ENCODE data around the gene ABI3BP.

Gene ABI3BP

DNA sequence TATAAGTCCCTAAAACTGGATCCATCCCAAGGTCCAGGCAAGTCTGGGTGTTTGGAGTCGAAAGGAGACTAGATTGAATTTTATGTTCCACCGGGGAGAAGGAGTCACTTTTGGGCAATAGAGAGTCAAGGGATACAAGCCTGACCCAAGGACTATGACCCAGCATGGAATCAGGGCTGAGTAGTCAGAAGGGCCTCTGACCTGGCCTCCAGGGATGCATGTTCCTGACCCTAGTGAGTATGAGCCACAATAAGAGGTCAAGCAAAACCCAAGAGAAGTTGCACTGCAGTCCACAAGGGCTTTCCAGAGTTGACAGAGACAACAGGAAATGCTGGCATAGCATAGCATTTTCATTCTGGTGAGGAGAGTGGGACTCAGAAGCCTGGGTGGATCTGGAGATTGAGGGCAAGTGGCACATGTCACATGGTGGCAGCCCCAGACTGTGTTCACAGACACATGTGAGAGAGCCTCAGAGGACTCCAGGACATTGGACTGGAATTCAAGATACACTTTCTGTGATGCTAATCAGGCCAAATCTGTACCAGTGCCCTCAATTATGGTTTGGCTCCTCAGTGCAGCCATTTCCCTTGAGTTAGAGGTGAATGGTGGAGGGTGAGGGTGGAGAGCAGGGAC lies 217.0 kb downstream of the ABI3BP start:
- no peak for DNase-seq (ENCODE audit: low read depth in 2 of 2)

DNA sequence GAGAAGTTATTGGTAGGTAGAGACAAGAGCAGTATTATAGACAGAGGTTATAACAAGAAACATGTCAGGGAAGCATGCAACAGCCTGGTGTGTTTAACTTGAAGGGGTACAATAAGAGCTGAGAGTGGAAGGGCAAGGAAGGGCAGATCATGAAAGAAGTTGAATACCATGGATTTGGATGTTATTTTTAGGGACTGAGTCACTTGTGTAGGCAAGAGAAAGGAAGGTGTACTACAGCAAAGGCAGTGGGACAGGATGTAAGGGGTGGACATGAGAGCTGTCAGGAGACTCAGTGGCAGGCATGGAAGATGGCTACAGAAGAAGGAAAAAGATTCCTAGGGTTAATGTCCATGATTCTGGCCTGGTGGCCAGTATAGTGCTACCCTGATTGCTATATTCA lies 217.6 kb downstream of the ABI3BP start:
- DNase-seq (ENCODE audit: low read depth in 2 of 2) = no peak

DNA sequence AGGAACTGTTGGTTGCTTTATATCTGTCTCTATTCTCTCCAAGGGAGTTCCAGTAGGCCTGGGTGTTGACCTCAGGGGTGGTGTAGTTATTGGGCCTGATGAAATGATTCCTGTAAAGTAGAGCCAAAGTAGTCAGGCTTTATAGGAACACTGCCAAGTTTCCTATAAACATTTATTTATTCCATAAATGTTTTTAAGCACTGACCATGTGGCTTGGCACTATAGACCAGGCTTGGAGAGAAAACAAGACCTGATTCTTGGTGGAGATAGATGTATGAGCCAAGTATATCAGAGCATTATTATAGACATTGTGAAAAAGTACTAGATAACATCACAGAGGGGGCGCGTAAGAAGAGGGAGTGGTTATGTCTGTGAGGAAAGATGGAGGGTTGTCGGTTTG lies 218.0 kb downstream of the ABI3BP start:
- DNase-seq (ENCODE audit: low read depth in 2 of 2) = no peak

DNA sequence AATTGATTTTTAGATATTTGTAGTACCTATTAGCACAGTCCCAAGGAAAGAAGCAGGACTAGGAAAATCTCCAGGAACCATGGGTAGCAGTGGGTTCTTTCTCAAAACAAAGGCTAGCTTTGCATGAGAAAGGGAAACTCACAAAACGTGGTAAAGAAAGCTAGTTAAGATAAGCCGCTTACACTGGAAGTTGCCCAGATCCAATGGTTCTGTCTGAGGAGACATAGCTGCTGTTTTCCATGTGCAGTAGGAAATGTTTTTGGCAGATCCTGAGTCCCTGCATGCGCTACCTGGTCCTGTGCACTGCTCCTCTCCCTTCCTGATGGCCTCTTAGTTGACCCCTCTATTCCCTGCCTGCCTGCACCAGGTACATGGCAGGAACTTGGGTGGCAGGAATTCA lies 223.5 kb downstream of the ABI3BP start:
- no peak for DNase-seq (ENCODE audit: low read depth in 2 of 2)

DNA sequence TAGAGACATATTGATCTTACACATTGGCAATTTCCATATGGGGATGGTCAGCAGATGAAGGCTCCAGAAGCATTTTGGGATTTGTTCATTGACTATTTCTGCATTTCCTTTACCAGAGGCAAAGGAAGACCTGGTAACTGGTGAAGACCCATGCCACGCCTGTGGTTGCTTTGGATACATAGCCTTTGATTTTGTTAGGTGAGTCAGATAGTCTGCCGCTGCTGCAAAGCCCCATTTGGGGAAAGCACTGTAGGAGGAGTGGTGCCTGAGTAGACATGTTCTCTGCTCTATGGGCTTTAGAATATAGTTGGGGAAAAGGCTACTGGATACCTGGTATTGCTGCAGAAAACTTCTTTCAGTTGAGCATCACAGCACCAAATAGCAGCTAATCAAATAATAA lies 227.2 kb downstream of the ABI3BP start:
- DNase-seq (ENCODE audit: low read depth in 2 of 2) = no peak

DNA sequence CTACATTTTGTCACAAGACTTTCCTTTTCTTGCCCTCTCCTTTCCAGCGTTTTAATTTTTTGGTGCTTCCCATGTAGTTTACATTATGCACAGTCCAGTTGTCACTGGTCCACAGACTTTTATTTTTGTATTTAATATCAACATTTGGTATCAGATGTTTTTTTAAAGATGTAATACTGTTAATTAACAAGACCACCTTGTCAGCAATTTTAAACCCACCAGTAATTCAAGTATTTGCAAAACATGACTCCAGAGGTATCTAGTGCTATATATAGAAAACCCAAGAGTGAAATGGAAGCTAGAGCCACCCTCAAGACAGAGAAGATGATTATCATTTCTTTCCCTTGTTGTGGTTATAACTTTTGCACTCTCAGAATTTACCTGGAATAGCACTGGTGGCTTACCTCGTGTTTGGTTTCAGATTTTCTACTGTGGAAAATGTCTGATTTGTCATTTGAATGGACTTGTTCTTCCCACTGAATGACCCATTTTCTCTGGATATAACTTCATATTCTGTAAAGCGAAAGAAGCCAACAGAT lies 227.7 kb downstream of the ABI3BP start:
- no peak for DNase-seq (ENCODE audit: low read depth in 2 of 2)

DNA sequence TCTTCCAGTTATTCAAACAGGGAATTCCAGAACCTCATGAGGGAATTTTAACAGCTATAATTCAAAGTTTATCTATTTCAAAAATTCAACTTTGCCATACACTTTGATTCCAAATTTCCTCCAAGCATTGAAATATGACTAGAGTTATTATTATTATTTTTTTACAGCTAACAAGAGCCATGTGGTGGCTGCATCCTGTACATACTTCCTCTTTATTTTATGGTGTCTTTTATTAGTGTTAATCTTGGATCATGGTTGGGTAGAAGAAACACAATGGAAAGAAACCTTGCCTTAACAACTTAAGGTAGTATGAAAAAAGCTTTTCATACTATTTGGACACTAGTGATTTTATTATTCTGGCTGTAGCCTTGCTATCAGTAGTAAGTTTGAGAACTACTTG lies 231.3 kb downstream of the ABI3BP start:
- no peak for DNase-seq (ENCODE audit: low read depth in 2 of 2)

DNA sequence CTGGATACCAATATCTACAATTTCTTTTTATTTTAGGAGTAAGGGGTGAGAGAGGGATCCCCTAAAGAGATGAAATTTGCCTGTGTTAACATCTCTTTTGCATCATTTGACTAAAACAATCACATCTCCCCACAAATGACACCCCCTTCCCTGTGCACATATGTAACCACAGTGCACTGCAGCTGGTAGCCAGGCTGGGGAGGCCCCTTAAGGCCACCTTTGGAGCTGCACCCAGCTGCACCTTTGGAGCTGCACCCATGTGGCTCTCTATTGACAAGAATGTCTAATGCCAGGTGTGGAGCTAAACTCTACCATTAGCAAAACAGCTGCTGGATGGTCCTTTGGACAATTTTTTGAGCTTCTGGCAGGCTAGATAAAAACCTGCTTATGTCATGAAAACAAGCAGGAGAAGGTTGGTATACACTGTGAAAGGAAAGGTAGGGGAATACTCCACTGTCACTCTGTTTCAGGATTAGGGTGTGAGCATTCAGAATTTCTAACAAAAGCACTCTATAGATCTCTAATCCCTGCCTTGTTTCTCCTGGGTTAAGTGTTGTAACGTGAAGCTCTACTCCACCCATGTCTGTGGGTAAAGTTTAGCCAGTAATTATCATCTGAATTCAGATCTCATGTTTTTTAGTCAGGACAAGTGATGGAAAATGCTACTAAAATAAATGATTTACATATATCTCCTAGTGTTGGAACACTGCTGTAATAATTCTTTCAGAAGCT lies 231.8 kb downstream of the ABI3BP start:
- DNase-seq (ENCODE audit: low read depth in 2 of 2) = no peak

DNA sequence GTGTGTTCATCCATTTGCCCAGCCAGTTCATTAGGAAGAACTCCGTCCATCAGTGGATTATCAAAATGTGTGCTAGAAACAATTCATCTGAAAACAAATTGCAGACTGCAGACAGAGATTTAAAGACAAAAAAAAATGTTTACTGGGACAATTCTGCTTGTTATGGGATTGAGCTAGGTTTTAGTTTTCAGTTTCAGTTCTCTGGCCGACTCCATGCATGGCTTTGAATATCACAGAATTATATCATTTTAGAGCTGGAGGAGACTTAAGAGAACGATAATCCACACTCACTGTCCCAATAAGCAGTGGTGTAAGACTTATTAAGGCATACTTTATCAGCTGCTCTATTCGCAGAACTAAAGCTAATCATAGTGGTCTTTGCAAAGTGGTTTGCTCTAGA lies 232.8 kb downstream of the ABI3BP start:
- DNase-seq (ENCODE audit: low read depth in 2 of 2) = no peak

DNA sequence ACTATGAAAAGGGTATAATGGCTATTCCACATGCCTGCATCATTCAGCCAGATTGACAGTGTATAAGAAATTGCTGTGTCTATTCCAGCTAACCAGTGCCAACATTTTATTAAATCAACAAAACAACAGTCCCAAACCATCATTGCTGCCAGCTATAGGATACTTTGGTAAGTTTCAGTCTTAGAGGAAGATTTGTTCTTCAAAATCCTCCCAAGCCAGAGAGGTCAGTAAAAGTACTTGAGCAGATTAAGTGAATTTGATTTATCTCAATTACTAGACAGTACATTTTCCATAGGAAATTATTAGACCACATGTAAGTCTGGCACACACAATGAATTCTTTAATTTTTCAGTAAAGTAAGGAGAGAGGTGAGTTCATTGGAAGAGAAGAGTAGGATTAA lies 233.3 kb downstream of the ABI3BP start:
- DNase-seq (ENCODE audit: low read depth in 2 of 2) = no peak

DNA sequence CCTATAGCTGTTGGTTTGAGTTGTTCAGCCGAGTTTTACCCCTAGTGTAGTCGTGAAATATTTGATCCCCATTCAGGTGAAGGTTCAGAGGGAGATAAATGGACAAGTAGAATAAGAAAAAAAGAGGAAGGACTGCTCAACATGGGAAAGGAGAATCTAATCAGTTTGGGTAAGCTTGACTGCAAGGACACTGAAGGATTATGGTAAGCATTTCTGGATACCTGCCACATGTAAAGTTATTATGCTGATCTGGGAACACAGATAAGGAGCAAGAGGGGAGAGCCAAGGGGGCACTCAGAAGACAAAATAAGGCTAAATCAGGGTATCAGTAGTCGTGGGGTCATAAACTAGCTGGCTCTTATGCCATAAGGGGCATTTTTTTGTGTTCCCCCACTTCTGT lies 234.1 kb downstream of the ABI3BP start:
- no peak for DNase-seq (ENCODE audit: low read depth in 2 of 2)

DNA sequence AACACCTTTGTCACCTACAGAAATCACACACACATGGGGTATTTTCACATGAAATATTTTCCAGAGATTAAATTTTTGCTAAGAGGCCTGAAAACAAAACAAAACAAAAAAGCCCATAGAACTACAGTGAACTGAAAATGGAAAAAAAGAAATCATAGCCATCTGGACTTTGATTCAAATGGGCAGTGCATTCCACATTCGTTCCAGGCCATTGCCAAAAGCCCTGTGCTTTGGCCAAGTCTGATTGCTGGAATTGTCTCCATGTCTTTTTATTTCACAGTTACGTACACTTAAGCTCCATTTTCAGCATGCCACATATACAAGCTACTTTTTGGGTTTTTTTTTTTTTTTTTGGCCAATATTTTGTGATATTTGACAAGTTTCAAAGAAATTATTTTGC lies 236.8 kb downstream of the ABI3BP start:
- no peak for DNase-seq (ENCODE audit: low read depth in 2 of 2)

DNA sequence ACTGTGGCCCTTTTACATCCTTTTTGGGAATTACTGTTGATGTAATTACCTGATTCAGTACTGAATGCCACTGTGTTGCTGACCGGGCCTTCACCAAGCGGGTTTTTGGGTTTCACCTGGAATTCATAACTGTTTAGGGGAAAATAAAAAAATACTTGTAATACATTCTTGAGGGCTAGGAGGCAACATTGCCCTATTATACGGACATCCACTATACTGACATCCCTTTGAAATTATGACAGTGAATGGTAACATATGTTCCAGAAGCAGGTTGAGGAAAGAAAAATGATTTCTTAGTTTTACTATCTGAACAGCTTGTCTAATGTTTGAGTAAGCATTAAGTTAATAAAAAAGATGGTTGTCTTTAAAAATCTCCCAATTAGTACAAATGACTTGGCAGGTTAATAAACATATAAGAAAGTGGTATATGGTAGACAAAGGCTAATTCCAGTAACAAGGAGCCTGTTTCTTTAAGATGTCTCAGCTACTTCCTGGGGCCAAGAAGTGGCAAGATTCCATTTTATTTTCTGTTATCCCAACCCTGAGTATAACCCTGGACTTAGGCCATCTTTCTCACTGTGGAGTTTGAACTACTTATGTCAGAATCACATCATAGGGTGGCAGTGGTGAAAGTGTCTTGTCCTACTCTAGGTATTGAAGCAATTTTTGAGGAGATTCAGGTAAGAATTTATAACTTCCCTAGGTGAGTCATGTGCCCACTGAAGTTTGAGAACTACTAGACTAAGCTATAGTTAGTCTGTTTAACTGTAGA lies 238.5 kb downstream of the ABI3BP start:
- DNase-seq (ENCODE audit: low read depth in 2 of 2) = no peak

DNA sequence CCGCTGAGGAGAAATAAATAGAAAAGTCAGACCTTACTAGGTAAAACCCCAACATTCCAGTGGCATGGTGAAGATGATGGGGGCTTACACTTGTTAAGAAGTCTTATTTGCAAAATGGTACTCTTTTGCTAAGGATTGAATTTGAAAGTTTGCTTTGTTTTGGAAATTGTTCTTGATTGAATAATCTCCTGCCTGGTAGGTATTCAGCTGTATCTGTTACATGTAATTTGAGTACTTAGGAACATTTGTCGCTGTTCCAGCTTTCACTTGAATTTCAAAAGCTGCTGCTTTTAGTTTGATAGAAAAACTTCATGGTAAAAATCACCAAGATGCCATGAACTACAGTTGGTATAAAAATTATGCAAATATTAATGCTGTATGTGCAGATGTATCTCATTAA lies 239.4 kb downstream of the ABI3BP start:
- no peak for DNase-seq (ENCODE audit: low read depth in 2 of 2)

DNA sequence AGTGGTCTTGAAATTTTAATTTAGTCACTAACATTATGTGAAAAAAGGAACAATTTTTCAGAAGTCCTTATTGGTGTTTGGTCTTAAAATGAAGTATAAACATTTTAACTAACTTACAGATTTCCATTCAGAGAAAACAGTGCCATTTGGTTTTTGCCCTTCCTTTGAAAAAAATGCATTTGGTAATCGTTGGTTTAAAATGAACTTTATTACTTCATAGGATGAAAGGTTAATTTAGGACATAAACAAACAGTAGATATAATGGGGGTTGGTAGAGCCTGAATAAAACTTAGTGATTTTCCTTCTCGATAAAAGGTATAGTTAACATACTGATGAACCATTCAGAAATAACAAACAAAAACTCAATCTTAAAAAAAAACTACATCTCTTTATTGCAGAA lies 244.3 kb downstream of the ABI3BP start:
- DNase-seq (ENCODE audit: low read depth in 2 of 2) = no peak

DNA sequence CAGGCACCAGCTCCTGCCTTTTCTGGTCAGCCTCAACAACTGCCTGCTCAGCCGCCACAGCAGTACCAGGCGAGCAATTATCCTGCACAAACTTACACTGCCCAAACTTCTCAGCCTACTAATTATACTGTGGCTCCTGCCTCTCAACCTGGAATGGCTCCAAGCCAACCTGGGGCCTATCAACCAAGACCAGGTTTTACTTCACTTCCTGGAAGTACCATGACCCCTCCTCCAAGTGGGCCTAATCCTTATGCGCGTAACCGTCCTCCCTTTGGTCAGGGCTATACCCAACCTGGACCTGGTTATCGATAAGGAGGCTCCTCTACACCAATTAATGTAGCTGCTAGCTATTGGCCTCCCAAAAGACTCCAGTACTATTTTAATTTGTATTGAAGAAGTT lies 245.0 kb downstream of the ABI3BP start:
- no peak for DNase-seq (ENCODE audit: low read depth in 2 of 2)

DNA sequence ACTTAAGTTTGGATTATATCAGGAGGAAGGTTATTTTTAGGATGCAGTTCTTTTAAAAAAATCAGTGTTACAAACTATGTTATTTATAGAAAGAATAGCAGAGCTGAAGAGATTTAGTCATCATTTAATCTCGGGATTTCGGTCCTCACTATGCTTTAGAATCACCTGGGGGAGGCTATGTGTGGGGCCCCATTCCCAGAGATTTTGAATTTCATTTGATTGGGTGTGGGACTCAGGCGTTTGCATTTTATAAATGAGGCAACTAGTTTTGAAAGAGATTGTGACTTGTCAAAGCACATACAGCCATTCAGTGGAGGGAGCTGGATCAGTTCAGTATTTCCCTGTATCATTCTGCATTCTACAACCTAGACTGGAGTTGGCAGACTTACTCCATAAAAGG lies 247.1 kb downstream of the ABI3BP start:
- DNase-seq (ENCODE audit: low read depth in 2 of 2) = no peak

DNA sequence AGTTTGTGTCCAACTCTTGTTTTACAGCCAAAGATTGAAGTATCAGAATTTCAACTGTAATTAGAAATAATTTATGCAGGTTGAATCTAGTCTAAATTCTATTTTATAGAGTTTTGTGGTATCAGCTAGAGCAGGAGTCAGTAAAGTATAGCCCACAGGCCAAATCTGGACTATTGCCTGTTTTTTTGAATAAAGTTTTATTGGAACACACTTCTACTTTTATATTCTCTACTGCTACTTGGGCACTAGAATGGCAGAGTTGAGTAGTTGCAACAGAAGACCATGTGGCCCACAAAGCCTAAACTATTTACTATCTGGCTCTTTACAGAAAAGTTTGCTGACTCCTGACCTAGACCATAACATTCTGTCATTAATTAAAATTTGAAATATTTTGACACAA lies 247.6 kb downstream of the ABI3BP start:
- DNase-seq (ENCODE audit: low read depth in 2 of 2) = no peak

DNA sequence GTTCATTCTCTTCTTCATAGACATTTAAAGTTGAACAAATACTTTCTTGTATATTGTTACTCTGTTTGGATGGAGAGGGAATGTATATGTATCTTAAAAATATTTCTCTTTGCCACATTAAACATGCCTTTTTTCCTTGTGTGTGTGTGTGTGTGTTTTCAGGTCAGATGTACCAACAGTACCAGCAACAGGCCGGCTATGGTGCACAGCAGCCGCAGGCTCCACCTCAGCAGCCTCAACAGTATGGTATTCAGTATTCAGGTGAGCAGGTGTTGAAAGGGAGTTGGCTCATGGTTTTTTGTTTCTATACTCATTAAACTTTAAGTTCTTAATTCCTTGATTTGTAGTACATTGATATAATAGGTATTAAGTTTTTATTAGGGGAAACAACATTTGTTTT lies 248.6 kb downstream of the ABI3BP start:
- no peak for DNase-seq (ENCODE audit: low read depth in 2 of 2)

DNA sequence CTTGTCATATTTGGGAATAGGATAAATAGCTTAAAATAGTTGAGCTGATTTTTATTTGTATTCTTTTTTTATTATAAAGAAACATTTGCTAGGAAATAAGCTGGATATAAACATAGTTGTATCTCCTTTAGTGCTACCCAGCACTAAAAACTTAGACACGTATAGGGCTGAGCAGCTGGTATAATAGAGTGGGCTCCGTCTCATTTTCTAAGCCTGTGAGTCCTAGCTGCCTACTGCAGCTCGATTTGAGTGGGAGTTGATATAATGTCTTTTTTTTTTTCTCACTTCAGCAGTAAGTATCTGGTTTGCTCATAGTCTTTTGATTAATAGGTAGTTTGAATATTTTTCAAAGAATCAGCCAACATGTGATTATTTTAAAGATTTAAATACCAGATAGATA lies 249.7 kb downstream of the ABI3BP start:
- no peak for DNase-seq (ENCODE audit: low read depth in 2 of 2)

DNA sequence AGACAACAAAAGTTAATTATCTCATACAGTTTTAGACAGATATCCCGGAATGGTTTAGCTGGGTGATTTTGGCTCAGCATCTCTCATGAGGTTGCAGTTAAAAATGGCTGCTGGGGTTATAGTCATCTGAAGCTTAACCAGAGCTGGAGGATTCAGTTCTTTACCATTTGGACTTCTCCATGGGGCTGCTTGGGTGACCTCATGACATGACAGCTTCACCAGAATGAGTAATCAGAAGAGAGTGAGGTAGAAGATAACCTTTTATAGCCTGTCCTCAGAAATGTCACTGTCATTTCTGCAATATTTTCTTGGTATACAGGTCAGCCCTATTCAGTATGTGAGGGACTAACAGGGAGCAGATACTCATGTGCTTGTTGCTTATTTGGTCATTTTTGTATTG lies 253.0 kb downstream of the ABI3BP start:
- DNase-seq (ENCODE audit: low read depth in 2 of 2) = no peak

DNA sequence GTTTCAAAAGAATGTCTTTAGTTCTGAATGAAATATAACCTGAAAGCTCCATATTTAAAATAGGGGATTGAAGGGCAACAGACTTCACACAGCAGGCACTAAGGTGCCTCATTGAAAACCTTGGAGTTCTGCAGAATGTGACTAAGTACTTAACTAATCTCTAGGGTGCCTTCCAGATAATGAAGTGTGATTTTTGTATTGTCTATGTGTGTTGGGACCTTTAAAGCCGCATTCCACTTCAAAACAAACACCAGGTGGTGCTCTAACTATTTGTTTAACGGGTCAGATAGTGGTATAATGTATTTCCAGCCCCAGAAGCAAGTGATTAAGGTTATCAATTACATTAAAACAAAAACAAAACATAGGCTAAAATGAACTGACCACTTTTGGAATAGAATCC lies 255.9 kb downstream of the ABI3BP start:
- no peak for DNase-seq (ENCODE audit: low read depth in 2 of 2)

DNA sequence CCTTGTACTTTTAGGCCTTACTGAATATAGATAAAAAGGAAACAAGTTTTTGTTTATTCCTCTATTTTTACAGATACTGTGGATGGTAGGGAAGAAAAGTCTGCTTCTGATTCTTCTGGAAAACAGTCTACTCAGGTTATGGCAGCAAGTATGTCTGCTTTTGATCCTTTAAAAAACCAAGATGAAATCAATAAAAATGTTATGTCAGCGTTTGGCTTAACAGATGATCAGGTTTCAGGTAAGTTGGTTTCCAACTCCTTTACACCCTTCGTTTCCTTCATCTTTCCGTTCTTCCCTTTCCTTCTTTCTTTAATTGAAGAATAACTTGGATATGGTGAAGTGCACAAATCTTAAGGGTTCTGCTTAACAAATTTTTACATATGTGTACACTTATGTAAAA lies 260.8 kb downstream of the ABI3BP start:
- no peak for DNase-seq (ENCODE audit: low read depth in 2 of 2)

Data from stimulated activated CD4-positive, alpha-beta T cell treated with anti-CD3 and anti-CD28 coated beads, Interleukin-1b, Interleukin-23, amount 100 ng/mL, for 1 hour (primary cell).